GM12878 (cell line): Measurements from ENCODE around the gene MPP1. TPM values are rescaled to one million over a fixed set of nuclear protein-coding genes. Genes with fewer than 3 reads are reported as not detected.
A peak's percentile ranks its signal among the peaks of the same experiment; 100 is the strongest.

ENCODE experiments used
- ATAC-seq: fragments of 200-7000 bp; cut with Tn5 transposase; 3 replicates; pipeline ENCODE4 v1.9.1; 2020; ENCODE audit warnings: mild to moderate bottlenecking, moderate library complexity
- BruUV-seq: library from RNA; stranded (reverse); fragments of 400-500 nt; replicated peaks from 2 replicates; lab custom pipeline; 2021; lab: Mats Ljungman, UMichigan
- CTCF ChIA-PET: fragments of 300-600 bp; sonication (Branson Sonifier 250); formaldehyde crosslinking; extraction: SDS; loops from one replicate; lab custom pipeline; 2021; ENCODE audit warnings: inconsistent platforms; lab: Yijun Ruan, JAX
- POLR2A ChIA-PET: fragments of 350-600 bp; formaldehyde crosslinking; extraction: SDS; loops from one replicate; lab custom pipeline; 2021; ENCODE audit warnings: inconsistent platforms; lab: Charles Lee
- RAD21 ChIA-PET: fragments of 300-600 bp; sonication (Branson Sonifier 250); formaldehyde crosslinking; loops from one replicate; lab custom pipeline; 2023; ENCODE audit warnings: antibody characterized with exemption; ENCODE audit not compliant: unreplicated experiment; lab: Charles Lee
- SMC1A ChIA-PET: fragments of 300-600 bp; sonication (Branson Sonifier 250); formaldehyde crosslinking; loops from one replicate; lab custom pipeline; 2023; ENCODE audit not compliant: unreplicated experiment, uncharacterized antibody; lab: Charles Lee
- DNase-seq: peaks from one replicate; pipeline ENCODE4 v3.0.0-alpha.2; 2011; ENCODE audit warnings: low read depth, low spot score
- FAIRE-seq: peaks from 3 replicates; lab custom pipeline; 2011; peaks lifted over from hg19 to GRCh38; lab: Jason Lieb, UNC
- H2AFZ ChIP-seq: 2 replicates; pipeline ENCODE4 v1.6.0; 2011; ENCODE audit warnings: low read depth, low read length, control low read depth; ENCODE audit not compliant: control insufficient read depth
- H3K27ac ChIP-seq: 2 replicates; pipeline ENCODE4 v1.5.1; 2011; ENCODE audit warnings: control low read depth; ENCODE audit not compliant: control insufficient read depth, insufficient read depth
- H3K27me3 ChIP-seq, 2 experiments: replicated peaks in 1 of 2; 2 replicates each; pipeline versions ENCODE4 v1.6.0 to v1.6.1; 2011; ENCODE audit warnings: low read length in 1 of 2; ENCODE audit not compliant: control insufficient read depth in 2 of 2, insufficient read depth in 2 of 2
- H3K36me3 ChIP-seq, 2 experiments: 2 replicates each; pipeline ENCODE4 v1.5.1; 2011; ENCODE audit warnings: low read length in 1 of 2; ENCODE audit not compliant: control insufficient read depth in 2 of 2, insufficient read depth in 2 of 2
- H3K4me1 ChIP-seq: 2 replicates; pipeline ENCODE4 v1.6.1; 2011; ENCODE audit warnings: mild to moderate bottlenecking, low read length, moderate library complexity, mixed read lengths; ENCODE audit not compliant: control insufficient read depth, insufficient read depth
- H3K4me2 ChIP-seq: 2 replicates; pipeline ENCODE4 v1.6.0; 2011; ENCODE audit warnings: control low read depth; ENCODE audit not compliant: control insufficient read depth, insufficient read depth
- H3K4me3 ChIP-seq: fragments of 200-600 bp; sonication (generic); 2 replicates; pipeline ENCODE4 v1.5.1; 2016
- H3K79me2 ChIP-seq: 2 replicates; pipeline ENCODE4 v1.6.0; 2011; ENCODE audit warnings: low read length; ENCODE audit not compliant: control insufficient read depth, insufficient read depth
- H3K9ac ChIP-seq: 2 replicates; pipeline ENCODE4 v1.8.0; 2011; ENCODE audit warnings: low read length, control low read depth, mixed read lengths; ENCODE audit not compliant: control insufficient read depth, insufficient read depth
- H3K9me3 ChIP-seq: replicated peaks from 3 replicates; pipeline ENCODE4 v1.5.1; 2011; ENCODE audit warnings: mild to moderate bottlenecking, low read length; ENCODE audit not compliant: control insufficient read depth, insufficient read depth
- H4K20me1 ChIP-seq: 2 replicates; pipeline ENCODE4 v1.6.0; 2011; ENCODE audit not compliant: control insufficient read depth, insufficient read depth
- BACH1 ChIP-seq: fragments of 450-650 bp; IDR thresholded peaks from 2 replicates; pipeline ENCODE4 v1.6.1; 2017; ENCODE audit warnings: mild to moderate bottlenecking, borderline replicate concordance
- BHLHE40 ChIP-seq, 2 experiments: fragments of 450-650 bp in 1 of 2; IDR thresholded peaks; 2 replicates each; pipeline ENCODE4 v1.6.1; 2011 to 2017; ENCODE audit warnings: low read depth in 2 of 2, borderline replicate concordance in 1 of 2, improper control_type of control experiment in 1 of 2, low read length in 1 of 2, mild to moderate bottlenecking in 1 of 2
- CHD1 ChIP-seq: IDR thresholded peaks from 2 replicates; pipeline ENCODE4 v1.6.1; 2012; ENCODE audit warnings: low read depth, low read length, improper control_type of control experiment
- GABPA ChIP-seq: IDR thresholded peaks from 2 replicates; pipeline ENCODE4 v1.6.1; 2014; ENCODE audit warnings: antibody characterized with exemption, low read depth, mild to moderate bottlenecking, inconsistent platforms
- HDAC2 ChIP-seq: fragments of 200-600 bp; sonication (generic); IDR thresholded peaks from 2 replicates; pipeline ENCODE4 v1.6.1; 2017
- IKZF1 ChIP-seq: fragments of 450-650 bp; conservative IDR thresholded peaks from 2 replicates; pipeline ENCODE4 v1.6.1; 2017; ENCODE audit warnings: antibody characterized with exemption, mild to moderate bottlenecking
- KAT2A ChIP-seq: conservative IDR thresholded peaks from 2 replicates; pipeline ENCODE4 v1.6.1; 2011; ENCODE audit warnings: low read depth, low read length; ENCODE audit not compliant: control insufficient read depth
- MEF2B ChIP-seq: fragments of 450-650 bp; IDR thresholded peaks from 2 replicates; pipeline ENCODE4 v1.6.1; 2018; ENCODE audit warnings: mild to moderate bottlenecking, moderate library complexity; ENCODE audit not compliant: partially characterized antibody, poor library complexity, severe bottlenecking
- NBN ChIP-seq: fragments of 450-650 bp; IDR thresholded peaks from 2 replicates; pipeline ENCODE4 v1.6.1; 2016
- NFYB ChIP-seq: IDR thresholded peaks from 2 replicates; pipeline ENCODE4 v1.6.1; 2011; ENCODE audit warnings: low read depth, mild to moderate bottlenecking, low read length, improper control_type of control experiment, moderate library complexity; ENCODE audit not compliant: insufficient read depth
- PML ChIP-seq: IDR thresholded peaks from 2 replicates; pipeline ENCODE4 v1.6.1; 2012; ENCODE audit warnings: low read length, inconsistent platforms
- POLR2A ChIP-seq: IDR thresholded peaks from 2 replicates; pipeline ENCODE4 v1.6.1; 2011; ENCODE audit warnings: low read depth, mild to moderate bottlenecking, low read length
- POLR2AphosphoS5 ChIP-seq: IDR thresholded peaks from 2 replicates; pipeline ENCODE4 v1.6.1; 2011; ENCODE audit warnings: mild to moderate bottlenecking, low read length, inconsistent platforms
- SP1 ChIP-seq: IDR thresholded peaks from one replicate; pipeline ENCODE4 v1.6.1; 2011; ENCODE audit warnings: low read depth, low read length
- TAF1 ChIP-seq: IDR thresholded peaks from 2 replicates; pipeline ENCODE4 v1.6.1; 2011; ENCODE audit warnings: mild to moderate bottlenecking, low read depth, low read length, borderline replicate concordance
- YY1 ChIP-seq: IDR thresholded peaks from 2 replicates; pipeline ENCODE4 v1.6.1; 2011; ENCODE audit warnings: low read depth, mild to moderate bottlenecking, low read length
- ZNF217 ChIP-seq: fragments of 450-650 bp; IDR thresholded peaks from 2 replicates; pipeline ENCODE4 v1.6.1; 2017; ENCODE audit warnings: antibody characterized with exemption, mild to moderate bottlenecking
- WGBS: methylation state at CpG from one replicate; pipeline ENCODE4 v1.1.6; 2016; ENCODE audit warnings: low lambda C conversion rate; ENCODE audit not compliant: insufficient replicate concordance, insufficient coverage; ENCODE audit errors: missing lambda C conversion rate; 5-methylcytosine and 5-hydroxymethylcytosine counted together
- in situ Hi-C: fragments of 300-500 bp; cut with MboI; formaldehyde crosslinking; loops from 9 replicates; pipeline ENCODE4 v1.14.3; 2018; ENCODE audit warnings: mixed read lengths
- intact Hi-C: fragments of 100-400 bp; cut with micrococcal nuclease; formaldehyde crosslinking; loops from one replicate; pipeline ENCODE4 v1.14.2; 2022; ENCODE audit not compliant: unreplicated experiment
- polyA plus RNA-seq, 11 experiments: library from polyadenylated mRNA; depleted of rRNA in 4 of 11; unstranded in 6 of 11; stranded (reverse) in 5 of 11; fragments of >200 nt; fragmentation: Nextera tagmentation in 4 of 11; fragmentation: Illumina TruSeq in 1 of 11; extraction: Ambion mirVana in 4 of 11; extraction: Trizol in 1 of 11; gene quantifications; 1 replicate in 1 of 11; 2 replicates in 10 of 11; pipeline versions ENCODE4 v1.2.1 to v1.2.3, GENCODE V29; 2011 to 2016; ENCODE audit warnings: inconsistent platforms in 2 of 11, missing spikeins in 2 of 11, low read depth in 1 of 11
- total RNA-seq, 4 experiments: library from RNA; depleted of rRNA in 3 of 4; stranded (reverse); fragments of >200 nt in 3 of 4; fragmentation: Illumina TruSeq in 1 of 4; extraction: Trizol in 1 of 4; gene quantifications; 2 replicates each; pipeline versions ENCODE4 v1.2.1 to v1.2.3, GENCODE V29; 2013 to 2021
- TF ChIP-seq, protein P1 (sequence below): IDR thresholded peaks from 2 replicates; pipeline ENCODE4 v1.6.1; 2012; ENCODE audit warnings: low read depth, low read length, improper control_type of control experiment
- TF ChIP-seq, protein P2 (sequence below): fragments of 450-650 bp; formaldehyde crosslinking; IDR thresholded peaks from 2 replicates; pipeline ENCODE4 v1.5.0; 2022; ENCODE audit warnings: mild to moderate bottlenecking, missing genetic modification characterization

The MPP1 gene
- total and polyA plus RNA-seq, 10 of the 15 experiments (the other 5 are each of a cell fraction or from before 2014, with no cell fraction given) = 1.9 to 20.1 (median 14.8) TPM

DNA sequence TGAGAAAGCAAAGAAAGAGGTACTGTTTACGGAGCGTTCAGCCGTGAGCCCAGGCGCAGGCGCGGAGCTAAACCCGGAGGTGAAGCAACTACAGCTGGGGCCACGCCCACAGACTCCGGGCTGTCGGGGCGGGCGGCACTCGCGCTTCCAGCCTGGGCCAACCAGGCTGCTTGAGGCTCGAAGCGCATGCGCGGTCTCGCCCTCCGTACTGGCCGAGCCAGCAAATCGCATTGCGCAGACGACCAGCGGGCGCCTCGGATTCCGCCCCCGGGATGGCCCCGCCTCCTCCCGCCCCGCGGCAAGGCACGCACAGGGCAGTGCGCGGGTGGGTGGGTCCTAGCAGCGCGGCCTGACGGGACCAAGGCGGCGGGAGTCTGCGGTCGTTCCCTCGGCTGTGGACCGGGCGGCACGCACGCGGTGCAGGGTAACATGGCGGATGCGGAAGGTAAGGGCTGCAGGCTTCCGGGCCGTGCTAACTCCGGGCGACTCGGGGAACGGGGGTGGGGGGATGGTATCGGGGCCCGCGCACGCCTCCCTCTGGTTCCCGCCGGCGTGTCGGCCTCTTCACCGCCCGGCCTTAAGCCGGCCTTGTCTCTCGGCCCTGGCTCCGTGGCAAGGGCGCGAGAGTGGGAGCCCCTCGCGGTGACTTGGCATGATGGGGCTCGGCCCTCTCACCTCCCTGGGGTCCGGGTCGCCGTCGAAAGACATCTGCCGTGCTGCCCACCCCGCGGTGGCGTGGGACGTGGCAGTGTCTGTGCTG lies 42.6 kb downstream of the MPP1 start, which contains the start of gene DKC1:
TSS of gene DKC1 (plus strand) at position 328 of the 760 bp plus-strand sequence. CDS start at position 430, 102 bp downstream.
- ATAC-seq = peak; percentile 91
- ChIA-PET CTCF (interaction anchor here (1.0 to 3.3 kb wide), 3 partner anchors 11 to 76 kb away, joined by 3 to 24 read pairs (median 3); partner anchors contain the start of gene GAB3), POLR2A (interaction anchor here (0.9 to 1.0 kb wide), 2 partner anchors 41 to 43 kb away, joined by 3 read pairs; partner anchors contain the start of gene MPP1), RAD21 (interaction anchor here (1.0 to 3.5 kb wide), 7 partner anchors 14 to 392 kb away, joined by 3 to 16 read pairs (median 3); partner anchors contain the start of gene SMIM9), SMC1A (interaction anchor here (1.1 to 2.1 kb wide), 3 partner anchors 13 to 66 kb away, joined by 3 to 6 read pairs (median 4); no protein-coding TSS in a partner anchor)
- in situ Hi-C loops = no loop called here
- Histone ChIP-seq H4K20me1 (no peaks in the 10 kb centered on the region), H3K79me2 (peaks cover 31% of the 10 kb centered on the region), H3K36me3 (peaks cover 2 to 9% of the 10 kb centered on the region in 2 experiments; a peak in 2 of 4 replicates), H3K4me2 (peak within 1 kb of the TSS; percentile 72), H3K9me3 (no peaks in the 10 kb centered on the region), H3K27me3 (no peaks in the 10 kb centered on the region), H3K9ac (peak within 1 kb of the TSS; percentile 71), H3K4me1 (no peaks in the 10 kb centered on the region), H3K4me3 (peak within 1 kb of the TSS; percentile 73), H3K27ac (peak within 1 kb of the TSS; percentile 76), H2AFZ (peak within 1 kb of the TSS; percentile 76)
- 41% methylated on average over 50 of the region's 84 CpGs for WGBS
- no TSS peak for BruUV-seq
- FAIRE-seq = no peak
- intact Hi-C loops = loop anchor here (2.0 kb wide), 1 partner anchor 42 kb away; the partner anchor contains the start of gene MPP1
- peak; percentile 82 for DNase-seq
- no peak for TF ChIP-seq ZNF217
- TF ChIP-seq BACH1 = peak; percentile 16; the same call in 1 of the 2 replicates
- TF ChIP-seq, protein P1, sequence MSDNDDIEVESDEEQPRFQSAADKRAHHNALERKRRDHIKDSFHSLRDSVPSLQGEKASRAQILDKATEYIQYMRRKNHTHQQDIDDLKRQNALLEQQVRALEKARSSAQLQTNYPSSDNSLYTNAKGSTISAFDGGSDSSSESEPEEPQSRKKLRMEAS = no peak; the same call in none of the 2 replicates
- TF ChIP-seq KAT2A = no peak
- TF ChIP-seq POLR2AphosphoS5 = peak; percentile 62
- no peak for TF ChIP-seq NFYB
- peak; percentile 33; the same call in 1 of the 2 replicates for TF ChIP-seq PML
- TF ChIP-seq YY1 = peak; percentile 83
- TF ChIP-seq MEF2B = no peak
- TF ChIP-seq, protein P2, sequence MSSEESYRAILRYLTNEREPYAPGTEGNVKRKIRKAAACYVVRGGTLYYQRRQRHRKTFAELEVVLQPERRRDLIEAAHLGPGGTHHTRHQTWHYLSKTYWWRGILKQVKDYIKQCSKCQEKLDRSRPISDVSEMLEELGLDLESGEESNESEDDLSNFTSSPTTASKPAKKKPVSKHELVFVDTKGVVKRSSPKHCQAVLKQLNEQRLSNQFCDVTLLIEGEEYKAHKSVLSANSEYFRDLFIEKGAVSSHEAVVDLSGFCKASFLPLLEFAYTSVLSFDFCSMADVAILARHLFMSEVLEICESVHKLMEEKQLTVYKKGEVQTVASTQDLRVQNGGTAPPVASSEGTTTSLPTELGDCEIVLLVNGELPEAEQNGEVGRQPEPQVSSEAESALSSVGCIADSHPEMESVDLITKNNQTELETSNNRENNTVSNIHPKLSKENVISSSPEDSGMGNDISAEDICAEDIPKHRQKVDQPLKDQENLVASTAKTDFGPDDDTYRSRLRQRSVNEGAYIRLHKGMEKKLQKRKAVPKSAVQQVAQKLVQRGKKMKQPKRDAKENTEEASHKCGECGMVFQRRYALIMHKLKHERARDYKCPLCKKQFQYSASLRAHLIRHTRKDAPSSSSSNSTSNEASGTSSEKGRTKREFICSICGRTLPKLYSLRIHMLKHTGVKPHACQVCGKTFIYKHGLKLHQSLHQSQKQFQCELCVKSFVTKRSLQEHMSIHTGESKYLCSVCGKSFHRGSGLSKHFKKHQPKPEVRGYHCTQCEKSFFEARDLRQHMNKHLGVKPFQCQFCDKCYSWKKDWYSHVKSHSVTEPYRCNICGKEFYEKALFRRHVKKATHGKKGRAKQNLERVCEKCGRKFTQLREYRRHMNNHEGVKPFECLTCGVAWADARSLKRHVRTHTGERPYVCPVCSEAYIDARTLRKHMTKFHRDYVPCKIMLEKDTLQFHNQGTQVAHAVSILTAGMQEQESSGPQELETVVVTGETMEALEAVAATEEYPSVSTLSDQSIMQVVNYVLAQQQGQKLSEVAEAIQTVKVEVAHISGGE = no peak
- no peak for TF ChIP-seq HDAC2
- TF ChIP-seq GABPA = 0 out of 2 replicates have a peak, but pooled peaks have one; percentile 31
- peak; percentile 54; the same call in 1 of the 2 replicates for TF ChIP-seq IKZF1
- TF ChIP-seq TAF1 = peak; percentile 51; the same call in 1 of the 2 replicates
- TF ChIP-seq NBN = no peak
- peak; percentile 90 for TF ChIP-seq POLR2A
- peak; percentile 74 for TF ChIP-seq SP1
- TF ChIP-seq CHD1 = no peak
- TF ChIP-seq BHLHE40 (IDR thresholded peaks at IDR 0.05; ENCODE audit: borderline replicate concordance in 1 of 2, low read depth in 2 of 2, low read length in 1 of 2) = peak; percentile 17 to 72; a peak in 3 of 4 replicates
